B cell (primary cell): ENCODE data around the gene CNTNAP2. TPM values are rescaled to one million over a fixed set of nuclear protein-coding genes. Genes with fewer than 3 reads are reported as not detected.

Experiments
- ATAC-seq: fragments of 200-7000 bp; cut with Tn5 transposase; one replicate; pipeline ENCODE4 v1.10.0; 2021; ENCODE audit warnings: low read depth, mild to moderate bottlenecking, moderate number of reproducible peaks, moderate library complexity
- CTCF ChIA-PET: fragments of 350-600 bp; sonication (Branson Sonifier 250); formaldehyde crosslinking; loops from one replicate; lab custom pipeline; 2021; ENCODE audit warnings: antibody characterized with exemption, inconsistent platforms; lab: Charles Lee
- POLR2A ChIA-PET: fragments of 350-600 bp; sonication (Branson Sonifier 250); formaldehyde crosslinking; loops from one replicate; lab custom pipeline; 2021; ENCODE audit warnings: antibody characterized with exemption; lab: Charles Lee
- DNase-seq: peaks from one replicate; pipeline ENCODE4 v3.0.0; 2013
- H2AFZ ChIP-seq: 2 replicates; pipeline ENCODE4 v1.6.1; 2012; ENCODE audit warnings: mild to moderate bottlenecking, low read depth, low read length; ENCODE audit not compliant: insufficient read depth, poor library complexity, severe bottlenecking
- H3K27ac ChIP-seq, 2 donors: 1 replicate in 1 of 2; 2 replicates in 1 of 2; pipeline ENCODE4 v1.5.1; 2012 to 2013; ENCODE audit warnings: low read length in 2 of 2, mild to moderate bottlenecking in 2 of 2, moderate library complexity in 1 of 2
- H3K27me3 ChIP-seq, 4 experiments: fragments of 200-600 bp in 1 of 4; sonication (generic) in 1 of 4; replicated peaks in 1 of 4; 1 replicate in 2 of 4; 2 replicates in 2 of 4; pipeline versions ENCODE4 v1.6.1 to v1.7.0; 2013 to 2016; ENCODE audit warnings: low read length in 3 of 4, mild to moderate bottlenecking in 2 of 4, mixed read lengths in 1 of 4, moderate library complexity in 1 of 4; ENCODE audit not compliant: insufficient read depth in 4 of 4, control insufficient read depth in 3 of 4; ENCODE audit errors: control extremely low read depth in 1 of 4
- H3K36me3 ChIP-seq, 2 experiments: replicated peaks in 1 of 2; 1 replicate in 1 of 2; 2 replicates in 1 of 2; pipeline versions ENCODE4 v1.6.1 to v1.7.1; 2013; ENCODE audit warnings: low read length in 1 of 2; ENCODE audit not compliant: insufficient read depth in 2 of 2, control insufficient read depth in 1 of 2; ENCODE audit errors: control extremely low read depth in 1 of 2, extremely low read depth in 1 of 2
- H3K4me1 ChIP-seq, 2 donors: fragments of 200-600 bp in 1 of 2; sonication (generic) in 1 of 2; 1 replicate in 1 of 2; 2 replicates in 1 of 2; pipeline versions ENCODE4 v1.5.1 to v1.6.1; 2013 to 2017; ENCODE audit warnings: low read length in 2 of 2; ENCODE audit not compliant: control insufficient read depth in 2 of 2, insufficient read depth in 2 of 2
- H3K4me2 ChIP-seq: replicated peaks from 2 replicates; pipeline ENCODE3; 2012; ENCODE audit warnings: mild to moderate bottlenecking, low read depth, low read length; ENCODE audit not compliant: poor library complexity, severe bottlenecking
- H3K4me3 ChIP-seq, 5 experiments: fragments of 200-600 bp in 1 of 5; sonication (generic) in 1 of 5; 1 replicate in 3 of 5; 2 replicates in 2 of 5; pipeline versions ENCODE4 v1.5.1 to v1.7.0; 2011 to 2016; ENCODE audit warnings: low read length in 4 of 5, mild to moderate bottlenecking in 4 of 5, low read depth in 2 of 5, control low read depth in 1 of 5, moderate library complexity in 1 of 5; ENCODE audit not compliant: insufficient read depth in 1 of 5; ENCODE audit errors: control extremely low read depth in 1 of 5, extremely low read depth in 1 of 5
- H3K79me2 ChIP-seq: fragments of 200-600 bp; sonication (generic); one replicate; pipeline ENCODE4 v1.6.0; 2016; ENCODE audit warnings: low read length; ENCODE audit not compliant: control insufficient read depth, insufficient read depth
- H3K9ac ChIP-seq: fragments of 200-600 bp; sonication (generic); 2 replicates; pipeline ENCODE4 v1.6.1; 2017; ENCODE audit warnings: mild to moderate bottlenecking, low read length, moderate library complexity
- H3K9me3 ChIP-seq, 3 donors: one replicate each; pipeline versions ENCODE4 v1.6.1 to v1.7.1; 2013; ENCODE audit warnings: low read length in 2 of 3; ENCODE audit not compliant: control insufficient read depth in 2 of 3, insufficient read depth in 1 of 3; ENCODE audit errors: control extremely low read depth in 1 of 3
- H4K20me1 ChIP-seq: 2 replicates; pipeline ENCODE4 v1.6.0; 2012; ENCODE audit warnings: mild to moderate bottlenecking, low read length; ENCODE audit not compliant: insufficient read depth, control insufficient read depth, poor library complexity, severe bottlenecking
- H3K27ac Mint-ChIP-seq: one replicate; pipeline ENCODE4 v1.8.0; 2021; ENCODE audit warnings: mixed read lengths
- H3K27me3 Mint-ChIP-seq: one replicate; pipeline ENCODE4 v1.8.0; 2021; ENCODE audit warnings: mixed read lengths
- H3K4me1 Mint-ChIP-seq: one replicate; pipeline ENCODE4 v1.8.0; 2021; ENCODE audit warnings: mixed read lengths
- H3K4me3 Mint-ChIP-seq: one replicate; pipeline ENCODE4 v1.8.0; 2021; ENCODE audit warnings: mixed read lengths
- H3K9me3 Mint-ChIP-seq: one replicate; pipeline ENCODE4 v1.8.0; 2022; ENCODE audit warnings: mixed read lengths; ENCODE audit not compliant: insufficient read depth
- EZH2 ChIP-seq: IDR thresholded peaks from 2 replicates; pipeline ENCODE4 v1.6.1; 2012; ENCODE audit warnings: borderline replicate concordance, low read depth, mild to moderate bottlenecking, moderate library complexity, low read length; ENCODE audit not compliant: insufficient read depth, poor library complexity, severe bottlenecking
- WGBS: methylation state at CpG from one replicate; pipeline ENCODE4 v1.1.5; 2013; ENCODE audit warnings: missing lambda C conversion rate; ENCODE audit not compliant: insufficient coverage; 5-methylcytosine and 5-hydroxymethylcytosine counted together
- intact Hi-C: fragments of 100-400 bp; cut with micrococcal nuclease; formaldehyde crosslinking; loops from one replicate; pipeline ENCODE4 v1.10.0; 2022
- polyA plus RNA-seq: library from polyadenylated mRNA; depleted of rRNA; stranded (reverse); fragments of >200 nt; gene quantifications from 2 replicates; pipeline ENCODE4 v1.2.3, GENCODE V29; 2012
- total RNA-seq, 2 donors: library from RNA; stranded (reverse); fragments of 120-200 nt in 1 of 2; gene quantifications; 1 replicate in 1 of 2; 2 replicates in 1 of 2; pipeline versions ENCODE4 v1.2.3 to v1.2.4, GENCODE V29; 2013 to 2022
- TF ChIP-seq, protein P1 (sequence below): fragments of 200-600 bp; IDR thresholded peaks from one replicate; pipeline ENCODE4 v1.8.0; 2022; ENCODE audit warnings: antibody characterized with exemption, mild to moderate bottlenecking

The CNTNAP2 gene
- total and polyA plus RNA-seq, 2 donors (not counting 1 experiment from before 2014, with no cell fraction given), result 7.4 to 16.6 TPM

DNA sequence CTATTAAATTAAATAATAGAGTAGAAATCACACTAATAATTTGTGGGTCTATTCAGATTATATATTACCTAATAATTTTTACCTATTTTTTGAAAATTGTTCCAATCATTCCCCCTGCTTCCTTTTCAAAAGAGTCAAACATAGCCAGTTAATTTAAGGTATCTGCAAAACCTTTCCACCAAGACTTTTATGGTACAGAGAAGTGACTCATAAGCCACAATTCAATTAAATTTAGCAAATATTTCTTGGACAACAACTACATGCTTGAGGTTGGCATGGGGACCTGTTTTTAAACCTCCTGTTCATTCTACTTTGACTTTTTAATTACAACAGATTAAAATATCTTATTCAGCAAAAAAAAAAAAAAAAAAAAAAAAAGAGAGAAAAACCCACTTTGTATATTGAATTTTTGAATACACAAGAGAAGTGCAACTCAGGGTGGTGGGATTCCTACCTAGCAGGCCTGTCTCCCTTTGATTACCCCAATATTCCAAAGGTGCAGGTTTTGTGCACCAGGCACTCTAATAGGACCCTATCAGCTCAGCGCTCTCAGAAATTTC, 2172.1 kb downstream of the CNTNAP2 start:
- no peak overlapping the region for H2AFZ ChIP-seq
- CTCF ChIA-PET, result interaction anchor here (1.4 kb wide), 1 partner anchor 26 kb away, joined by 4 read pairs; no protein-coding TSS in a partner anchor
- peak overlapping the region; percentile 20 for H3K27ac Mint-ChIP-seq
- POLR2A ChIA-PET, result no interaction called here
- no peak overlapping the region for H3K4me2 ChIP-seq
- H3K27me3 ChIP-seq, result no peaks in the 10 kb centered on the region
- peaks cover 25 to 44% of the 10 kb centered on the region in 2 donors for H3K4me1 ChIP-seq
- no peak overlapping the region for H3K9ac ChIP-seq
- H3K9me3 Mint-ChIP-seq, result peaks cover 3% of the 10 kb centered on the region
- peaks cover 53% of the 10 kb centered on the region for H3K4me1 Mint-ChIP-seq
- DNase-seq, result no peak
- no peaks in the 10 kb centered on the region for H3K36me3 ChIP-seq
- no peak overlapping the region for H3K27ac ChIP-seq
- H3K9me3 ChIP-seq, result peaks cover 2 to 11% (median 6%) of the 10 kb centered on the region in 3 donors
- ATAC-seq, result no peak
- no peaks in the 10 kb centered on the region for H4K20me1 ChIP-seq
- TF ChIP-seq, protein P1, sequence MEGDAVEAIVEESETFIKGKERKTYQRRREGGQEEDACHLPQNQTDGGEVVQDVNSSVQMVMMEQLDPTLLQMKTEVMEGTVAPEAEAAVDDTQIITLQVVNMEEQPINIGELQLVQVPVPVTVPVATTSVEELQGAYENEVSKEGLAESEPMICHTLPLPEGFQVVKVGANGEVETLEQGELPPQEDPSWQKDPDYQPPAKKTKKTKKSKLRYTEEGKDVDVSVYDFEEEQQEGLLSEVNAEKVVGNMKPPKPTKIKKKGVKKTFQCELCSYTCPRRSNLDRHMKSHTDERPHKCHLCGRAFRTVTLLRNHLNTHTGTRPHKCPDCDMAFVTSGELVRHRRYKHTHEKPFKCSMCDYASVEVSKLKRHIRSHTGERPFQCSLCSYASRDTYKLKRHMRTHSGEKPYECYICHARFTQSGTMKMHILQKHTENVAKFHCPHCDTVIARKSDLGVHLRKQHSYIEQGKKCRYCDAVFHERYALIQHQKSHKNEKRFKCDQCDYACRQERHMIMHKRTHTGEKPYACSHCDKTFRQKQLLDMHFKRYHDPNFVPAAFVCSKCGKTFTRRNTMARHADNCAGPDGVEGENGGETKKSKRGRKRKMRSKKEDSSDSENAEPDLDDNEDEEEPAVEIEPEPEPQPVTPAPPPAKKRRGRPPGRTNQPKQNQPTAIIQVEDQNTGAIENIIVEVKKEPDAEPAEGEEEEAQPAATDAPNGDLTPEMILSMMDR, result no peak
- TF ChIP-seq EZH2, result no peak
- no peaks in the 10 kb centered on the region for H3K79me2 ChIP-seq
- intact Hi-C loops, result no loop called here
- H3K27me3 Mint-ChIP-seq, result no peaks in the 10 kb centered on the region
- H3K4me3 ChIP-seq, result no peak overlapping the region
- no CpG with 5 or more reads among the region's 1 CpG for WGBS
- peak overlapping the region; percentile 16 for H3K4me3 Mint-ChIP-seq

DNA sequence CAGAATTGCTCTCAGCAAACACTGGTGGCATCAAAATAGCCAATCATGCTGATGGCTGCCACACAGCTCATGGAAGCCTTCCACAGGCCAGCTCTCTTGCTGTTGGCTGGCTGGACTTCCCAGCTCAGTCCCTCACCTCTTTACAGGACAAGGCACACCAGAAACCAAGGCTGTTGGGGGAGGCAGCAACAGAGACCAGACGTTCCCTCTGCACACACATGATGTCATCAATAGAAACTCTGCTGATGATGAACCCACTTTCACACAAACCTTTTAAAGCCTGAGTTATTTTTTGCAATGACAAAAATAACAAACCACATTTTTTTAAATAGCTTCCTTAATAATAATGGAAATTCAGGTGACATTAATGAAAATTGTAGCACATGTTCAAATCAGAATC, 2173.0 kb downstream of the CNTNAP2 start:
- H3K9ac ChIP-seq, result no peak overlapping the region
- Mint-ChIP-seq H3K27me3 (no peaks in the 10 kb centered on the region), H3K9me3 (peaks cover 3% of the 10 kb centered on the region), H3K4me3 (peak overlapping the region; percentile 23), H3K27ac (no peak overlapping the region), H3K4me1 (peaks cover 53% of the 10 kb centered on the region)
- WGBS, result no CpG with 5 or more reads among the region's 1 CpG
- no peaks in the 10 kb centered on the region for H3K36me3 ChIP-seq
- no peak for DNase-seq
- POLR2A ChIA-PET, result no interaction called here
- peak overlapping the region; percentile 5 for H2AFZ ChIP-seq
- no peaks in the 10 kb centered on the region for H4K20me1 ChIP-seq
- peak overlapping the region in 1 of 2 donors; percentile 11 for H3K27ac ChIP-seq
- peak overlapping the region; percentile 23 for H3K4me2 ChIP-seq
- H3K79me2 ChIP-seq, result no peaks in the 10 kb centered on the region
- ATAC-seq, result no peak
- CTCF ChIA-PET, result interaction anchor here (0.8 to 1.5 kb wide), 4 partner anchors 8 to 27 kb away, joined by 3 to 4 read pairs (median 3); no protein-coding TSS in a partner anchor
- H3K4me3 ChIP-seq, result no peak overlapping the region
- intact Hi-C loops, result no loop called here
- peaks cover 0 to 6% (median 3%) of the 10 kb centered on the region in 3 donors for H3K9me3 ChIP-seq
- peaks cover 25 to 44% of the 10 kb centered on the region in 2 donors for H3K4me1 ChIP-seq
- no peak for TF ChIP-seq EZH2
- TF ChIP-seq, protein P1, result no peak
- no peaks in the 10 kb centered on the region for H3K27me3 ChIP-seq
